NCI-H524 (cell line): Measurements from ENCODE around the gene TBC1D9.
A peak's percentile ranks its signal among the peaks of the same experiment; 100 is the strongest.

ENCODE experiments used
- DNase-seq, 2 experiments: peaks; one replicate each; lab custom pipeline; 2025; lab: John Stamatoyannopoulos, UW

TBC1D9 gene

GRCh38 chr4:140720387-140721304, 35.5 kb downstream of the TBC1D9 start:
- no peak for DNase-seq

GRCh38 chr4:140719686-140720085, 36.5 kb downstream of the TBC1D9 start:
- no peak for DNase-seq

- DNase-seq: no peak
Measured at GRCh38 chr4:140719022-140719421, 37.2 kb downstream of the TBC1D9 start.

GRCh38 chr4:140718241-140718952, 37.8 kb downstream of the TBC1D9 start:
- no peak for DNase-seq

- DNase-seq: no peak
Measured at GRCh38 chr4:140717313-140717712, 38.9 kb downstream of the TBC1D9 start.

- no peak for DNase-seq
Measured at GRCh38 chr4:140715119-140715518, 41.1 kb downstream of the TBC1D9 start.

- DNase-seq: no peak
Measured at GRCh38 chr4:140711910-140712309, 44.3 kb downstream of the TBC1D9 start.

- no peak for DNase-seq
Measured at GRCh38 chr4:140710908-140711622, 45.1 kb downstream of the TBC1D9 start.

- peak in 1 of 2 experiments; percentile 2 for DNase-seq
Measured at GRCh38 chr4:140707325-140707724, 48.9 kb downstream of the TBC1D9 start.

GRCh38 chr4:140706665-140707064, 49.5 kb downstream of the TBC1D9 start:
- DNase-seq: no peak

- DNase-seq: no peak
Measured at GRCh38 chr4:140706276-140706625, 49.9 kb downstream of the TBC1D9 start.

GRCh38 chr4:140705625-140706275, 50.4 kb downstream of the TBC1D9 start:
- no peak for DNase-seq

- no peak for DNase-seq
Measured at GRCh38 chr4:140704964-140705363, 51.2 kb downstream of the TBC1D9 start.

GRCh38 chr4:140704392-140704960, 51.7 kb downstream of the TBC1D9 start:
- no peak for DNase-seq

GRCh38 chr4:140703463-140703862, 52.7 kb downstream of the TBC1D9 start:
- DNase-seq: no peak

GRCh38 chr4:140702096-140702757, 54.0 kb downstream of the TBC1D9 start:
- DNase-seq: no peak

- DNase-seq: no peak
Measured at GRCh38 chr4:140701071-140701470, 55.1 kb downstream of the TBC1D9 start.

GRCh38 chr4:140697709-140698560, 58.2 kb downstream of the TBC1D9 start:
- no peak for DNase-seq

GRCh38 chr4:140695483-140695882, 60.7 kb downstream of the TBC1D9 start:
- no peak for DNase-seq

- no peak for DNase-seq
Measured at GRCh38 chr4:140693562-140693961, 62.6 kb downstream of the TBC1D9 start.
